Transverse colon (tissue), 4 donors: ENCODE data around the gene PCNX2.

Experiments
- CTCF ChIP-seq, 5 experiments: fragments of 200-600 bp in 3 of 5; fragments of 450-650 bp in 2 of 5; sonication (generic) in 3 of 5; IDR thresholded peaks; 1 replicate in 2 of 5; 2 replicates in 3 of 5; pipeline ENCODE4 v1.5.1; 2016 to 2017; ENCODE audit warnings: antibody characterized with exemption in 5 of 5, inconsistent platforms in 3 of 5, mild to moderate bottlenecking in 2 of 5, moderate library complexity in 1 of 5
- POLR2AphosphoS5 ChIP-seq, 3 donors: sonication (generic); formaldehyde crosslinking; IDR thresholded peaks; one replicate each; pipeline ENCODE4 v1.6.1; 2016; ENCODE audit warnings: antibody characterized with exemption in 3 of 3

DNA sequence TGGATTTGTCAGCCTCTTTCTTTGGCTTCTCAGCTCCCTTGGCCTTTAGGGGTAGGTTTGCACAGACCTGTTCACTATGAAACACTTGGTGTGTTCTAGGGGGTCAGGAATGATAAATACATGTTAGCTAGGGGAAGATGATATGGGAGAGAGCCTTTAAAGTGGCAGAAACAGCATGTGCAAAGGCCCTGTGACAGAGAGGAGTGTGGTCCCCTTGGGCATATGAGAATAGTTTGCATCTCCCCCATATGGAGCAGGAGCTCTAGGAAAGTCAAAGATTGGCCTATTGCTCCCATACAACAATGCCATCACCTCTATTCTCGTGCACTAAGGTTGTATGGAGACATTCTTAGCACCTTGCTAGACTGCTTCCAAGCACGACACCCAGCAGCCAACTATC lies 355.8 kb downstream of the PCNX2 start:
- TF ChIP-seq CTCF (IDR thresholded peaks at IDR 0.05): no peak
- TF ChIP-seq POLR2AphosphoS5 (IDR thresholded peaks at IDR 0.05): no peak
